ENCODE results near the gene SPRYD4. TPM values are rescaled to one million over a fixed set of nuclear protein-coding genes. Genes with fewer than 3 reads are reported as not detected.

SPRYD4 gene
- total and polyA plus RNA-seq, 2 of the 4 experiments (the other 2 are of a cell fraction), result 1.7 to 1.8 TPM

DNA sequence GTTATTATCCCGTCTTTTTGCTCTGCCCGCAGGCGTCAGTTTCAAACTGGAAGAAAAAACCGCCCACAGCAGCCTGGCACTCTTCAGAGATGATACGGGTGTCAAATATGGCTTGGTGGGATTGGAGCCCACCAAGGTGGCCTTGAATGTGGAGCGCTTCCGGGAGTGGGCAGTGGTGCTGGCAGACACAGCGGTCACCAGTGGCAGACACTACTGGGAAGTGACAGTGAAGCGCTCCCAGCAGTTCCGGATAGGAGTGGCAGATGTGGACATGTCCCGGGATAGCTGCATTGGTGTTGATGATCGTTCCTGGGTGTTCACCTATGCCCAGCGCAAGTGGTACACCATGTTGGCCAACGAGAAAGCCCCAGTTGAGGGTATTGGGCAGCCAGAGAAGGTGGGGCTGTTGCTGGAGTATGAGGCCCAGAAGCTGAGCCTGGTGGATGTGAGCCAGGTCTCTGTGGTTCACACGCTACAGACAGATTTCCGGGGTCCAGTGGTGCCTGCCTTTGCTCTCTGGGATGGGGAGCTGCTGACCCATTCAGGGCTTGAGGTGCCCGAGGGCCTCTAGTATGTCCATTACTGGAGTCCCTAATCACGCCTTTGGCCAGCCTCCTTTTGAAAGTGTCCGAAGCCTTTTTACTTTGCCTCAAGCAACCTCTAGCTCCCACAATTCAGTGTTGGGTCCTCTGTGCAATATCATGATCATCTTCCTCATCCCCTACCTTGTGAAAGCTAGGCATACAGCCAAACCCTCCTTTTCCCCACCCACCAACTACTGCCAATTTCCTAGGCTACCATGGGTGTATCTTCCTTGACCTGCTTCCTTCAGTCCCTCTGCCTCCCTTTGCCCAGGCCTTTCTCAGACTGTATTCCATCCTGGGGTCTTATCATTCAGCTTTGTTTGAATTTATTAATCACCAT, 891 bp downstream of the SPRYD4 start:
- peak overlapping the region; percentile 80 for H4K91ac ChIP-seq (ENCODE audit: insufficient read depth, low read depth, low read length)
- peak overlapping the region; percentile 18; the same call in 1 of the 2 replicates for H2BK120ac ChIP-seq (ENCODE audit: low read depth, low read length)
- no peak for ATAC-seq (ENCODE audit: low read depth)
- H3K4me3 ChIP-seq (ENCODE audit: insufficient read depth, low read depth, low read length), result peak overlapping the region; percentile 84
- peak overlapping the region; percentile 81 for H3K56ac ChIP-seq (ENCODE audit: extremely low read depth, insufficient read depth, low read length)
- peaks cover 4% of the 10 kb centered on the region for H3K4me1 ChIP-seq (ENCODE audit: control insufficient read depth, insufficient read depth, low read length)
- peak overlapping the region; percentile 33 for H2AK5ac ChIP-seq (ENCODE audit: low read depth, low read length)
- peak overlapping the region; percentile 84 for H3K4me2 ChIP-seq (ENCODE audit: low read depth, low read length)
- H3K27ac ChIP-seq (ENCODE audit: insufficient read depth, low read length), result peak overlapping the region; percentile 64
- no peaks in the 10 kb centered on the region for H3K9me3 ChIP-seq (ENCODE audit: control insufficient read depth, insufficient read depth, low read length)
- H3K18ac ChIP-seq (ENCODE audit: low read depth, low read length), result no peak overlapping the region
- peak overlapping the region; percentile 86; the same call in 1 of the 2 replicates for H3K23ac ChIP-seq (ENCODE audit: low read depth, low read length)
- DNase-seq, result no peak
- H3K79me1 ChIP-seq (ENCODE audit: low read depth in 1 of 2, low read length in 2 of 2), result peaks cover 31 to 44% of the 10 kb centered on the region in 2 experiments
- H2BK20ac ChIP-seq (ENCODE audit: low read depth, low read length), result no peak overlapping the region
- POLR2A ChIA-PET (ENCODE audit: unreplicated experiment), result no interaction called here
- peak overlapping the region; percentile 81 for H4K5ac ChIP-seq (ENCODE audit: low read depth, low read length)
- intact Hi-C loops (cut with micrococcal nuclease) (no loop called here), dilution Hi-C loops (cut with HindIII; ENCODE audit: low sequenced_read_pairs, unreplicated experiment) (no loop called here), in situ Hi-C loops (cut with MboI; ENCODE audit: low sequenced_read_pairs) (loop anchor here (10.0 kb wide), 1 partner anchor 114 kb away; no protein-coding TSS in a partner anchor)
- H2BK5ac ChIP-seq (ENCODE audit: low read depth, low read length, poor library complexity, severe bottlenecking), result peak overlapping the region; percentile 68
- H3K36me3 ChIP-seq (ENCODE audit: control insufficient read depth, insufficient read depth, low read length), result peaks cover 5% of the 10 kb centered on the region
- peak overlapping the region; percentile 86 for H3K9ac ChIP-seq (ENCODE audit: low read depth, low read length)
- no peak for TF ChIP-seq RCOR1 (IDR thresholded peaks at IDR 0.05; ENCODE audit: insufficient replicate concordance, low read length)
- TF ChIP-seq, protein P1, sequence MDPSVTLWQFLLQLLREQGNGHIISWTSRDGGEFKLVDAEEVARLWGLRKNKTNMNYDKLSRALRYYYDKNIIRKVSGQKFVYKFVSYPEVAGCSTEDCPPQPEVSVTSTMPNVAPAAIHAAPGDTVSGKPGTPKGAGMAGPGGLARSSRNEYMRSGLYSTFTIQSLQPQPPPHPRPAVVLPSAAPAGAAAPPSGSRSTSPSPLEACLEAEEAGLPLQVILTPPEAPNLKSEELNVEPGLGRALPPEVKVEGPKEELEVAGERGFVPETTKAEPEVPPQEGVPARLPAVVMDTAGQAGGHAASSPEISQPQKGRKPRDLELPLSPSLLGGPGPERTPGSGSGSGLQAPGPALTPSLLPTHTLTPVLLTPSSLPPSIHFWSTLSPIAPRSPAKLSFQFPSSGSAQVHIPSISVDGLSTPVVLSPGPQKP (IDR thresholded peaks at IDR 0.05; ENCODE audit: borderline replicate concordance, low read depth, low read length), result no peak
- TF ChIP-seq RAD21 (IDR thresholded peaks at IDR 0.05; ENCODE audit: low read length), result no peak
- no peak for TF ChIP-seq NFE2L2 (IDR thresholded peaks at IDR 0.05; ENCODE audit: low read depth, low read length)
- no peak for TF ChIP-seq RFX5 (IDR thresholded peaks at IDR 0.05; ENCODE audit: low read depth, low read length)
- peak overlapping the region; percentile 91 for H2AK9ac ChIP-seq (replicated peaks; ENCODE audit: low read depth, low read length, poor library complexity)
- no peak overlapping the region for H2BK15ac ChIP-seq (ENCODE audit: low read depth, low read length)
- CTCF ChIA-PET, result no interaction called here
- H3K14ac ChIP-seq (replicated peaks; ENCODE audit: low read depth, low read length), result peak overlapping the region; percentile 86
- BruUV-seq (replicated peaks), result TSS peak; percentile 41
- H3K4ac ChIP-seq (ENCODE audit: low read depth, low read length), result peak overlapping the region; percentile 85
- no peaks in the 10 kb centered on the region for H4K20me1 ChIP-seq (ENCODE audit: insufficient read depth, low read length)
- H2AFZ ChIP-seq (replicated peaks; ENCODE audit: low read length, poor library complexity), result peak overlapping the region; percentile 87
- H3K27me3 ChIP-seq (ENCODE audit: control insufficient read depth, insufficient read depth, low read length), result no peaks in the 10 kb centered on the region
- peak overlapping the region; percentile 82 to 97 for H4K8ac ChIP-seq (ENCODE audit: low read depth in 2 of 2, low read length in 2 of 2)
- WGBS, 2 experiments (ENCODE audit: extremely low coverage in 2 of 2, insufficient read length in 1 of 2), result 57% methylated on average over 13 of the region's 19 CpGs; no CpG with 5 or more reads in 1 of the 2 experiments
- peaks cover 15% of the 10 kb centered on the region; the same call in 1 of the 2 replicates for H3K9me1 ChIP-seq (ENCODE audit: insufficient read depth, low read length)
